ENCODE data around the gene HSDL2. TPM values are rescaled to one million over a fixed set of nuclear protein-coding genes. Genes with fewer than 3 reads are reported as not detected.

Gene HSDL2
- total RNA-seq, 1 donor from 2014 or later, result 27.8 TPM

GRCh38 chr9:112380825-112381221, 915 bp downstream of the HSDL2 start:
- no peak for DNase-seq (ENCODE audit: low spot score, unreplicated experiment)
- Mint-ChIP-seq H3K4me3 (ENCODE audit: low read depth) (peak overlapping the region; percentile 85), H3K4me1 (ENCODE audit: low read depth) (peaks cover 30% of the 10 kb centered on the region), H3K9me3 (ENCODE audit: low read depth) (no peaks in the 10 kb centered on the region), H3K27ac (peak overlapping the region; percentile 98), H3K36me3 (ENCODE audit: insufficient read depth) (no peaks in the 10 kb centered on the region), H3K27me3 (no peaks in the 10 kb centered on the region)
- TF ChIP-seq CTCF (IDR thresholded peaks at IDR 0.05; ENCODE audit: unreplicated experiment), result no peak

GRCh38 chr9:112382066-112382465, 2.2 kb downstream of the HSDL2 start:
- H3K9me3 Mint-ChIP-seq (ENCODE audit: low read depth), result no peaks in the 10 kb centered on the region
- no peaks in the 10 kb centered on the region for H3K36me3 Mint-ChIP-seq (ENCODE audit: insufficient read depth)
- no peaks in the 10 kb centered on the region for H3K27me3 Mint-ChIP-seq
- H3K27ac Mint-ChIP-seq, result no peak overlapping the region
- no peak overlapping the region for H3K4me3 Mint-ChIP-seq (ENCODE audit: low read depth)
- no peak for TF ChIP-seq CTCF (IDR thresholded peaks at IDR 0.05; ENCODE audit: unreplicated experiment)
- H3K4me1 Mint-ChIP-seq (ENCODE audit: low read depth), result peaks cover 30% of the 10 kb centered on the region
- DNase-seq (ENCODE audit: low spot score, unreplicated experiment), result no peak

- H3K27me3 Mint-ChIP-seq, result no peaks in the 10 kb centered on the region
- no peak for TF ChIP-seq CTCF (IDR thresholded peaks at IDR 0.05; ENCODE audit: unreplicated experiment)
- peak overlapping the region; percentile 35 for H3K4me3 Mint-ChIP-seq (ENCODE audit: low read depth)
- peaks cover 2% of the 10 kb centered on the region for H3K36me3 Mint-ChIP-seq (ENCODE audit: insufficient read depth)
- H3K9me3 Mint-ChIP-seq (ENCODE audit: low read depth), result no peaks in the 10 kb centered on the region
- H3K27ac Mint-ChIP-seq, result no peak overlapping the region
- peaks cover 26% of the 10 kb centered on the region for H3K4me1 Mint-ChIP-seq (ENCODE audit: low read depth)
- no peak for DNase-seq (ENCODE audit: low spot score, unreplicated experiment)
Observed at GRCh38 chr9:112382501-112383364, 2.8 kb downstream of the HSDL2 start.

- Mint-ChIP-seq H3K27me3 (no peaks in the 10 kb centered on the region), H3K4me3 (ENCODE audit: low read depth) (no peak overlapping the region), H3K9me3 (ENCODE audit: low read depth) (peaks cover 3% of the 10 kb centered on the region), H3K4me1 (ENCODE audit: low read depth) (peaks cover 17% of the 10 kb centered on the region), H3K27ac (peak overlapping the region; percentile 65), H3K36me3 (ENCODE audit: insufficient read depth) (peaks cover 5% of the 10 kb centered on the region)
- no peak for TF ChIP-seq CTCF (IDR thresholded peaks at IDR 0.05; ENCODE audit: unreplicated experiment)
- DNase-seq (ENCODE audit: low spot score, unreplicated experiment), result no peak
Observed at GRCh38 chr9:112384219-112384618, 4.3 kb downstream of the HSDL2 start.

GRCh38 chr9:112384690-112385089, 4.8 kb downstream of the HSDL2 start:
- Mint-ChIP-seq H3K27me3 (no peaks in the 10 kb centered on the region), H3K4me1 (ENCODE audit: low read depth) (peaks cover 17% of the 10 kb centered on the region), H3K9me3 (ENCODE audit: low read depth) (peaks cover 3% of the 10 kb centered on the region), H3K4me3 (ENCODE audit: low read depth) (no peak overlapping the region), H3K36me3 (ENCODE audit: insufficient read depth) (peaks cover 6% of the 10 kb centered on the region), H3K27ac (no peak overlapping the region)
- DNase-seq (ENCODE audit: low spot score, unreplicated experiment), result no peak
- no peak for TF ChIP-seq CTCF (IDR thresholded peaks at IDR 0.05; ENCODE audit: unreplicated experiment)

Data from progenitor cell of endocrine pancreas (in vitro differentiated cells).